ENCODE data around the gene USP24.
"Not testable (repeated sequence)": the region's sequence is repeated elsewhere in the genome, so short reads cannot be mapped to it uniquely, and the experiment has no call there.

Gene USP24

GRCh38 chr1:55196433-55197035 lies 18.6 kb downstream of the USP24 start:
- DNase-seq: no peak

GRCh38 chr1:55195521-55196233 lies 19.5 kb downstream of the USP24 start:
- DNase-seq: no peak

GRCh38 chr1:55194851-55195250 lies 20.3 kb downstream of the USP24 start:
- no peak for DNase-seq

- no peak for DNase-seq
Measured at GRCh38 chr1:55192093-55192492, 23.1 kb downstream of the USP24 start.

- not testable (repeated sequence) for DNase-seq
Measured at GRCh38 chr1:55191219-55191952, 23.8 kb downstream of the USP24 start.

- no peak for DNase-seq
Measured at GRCh38 chr1:55190109-55190508, 25.1 kb downstream of the USP24 start.

- DNase-seq: no peak
Measured at GRCh38 chr1:55188909-55189308, 26.3 kb downstream of the USP24 start.

GRCh38 chr1:55185832-55186231 lies 29.3 kb downstream of the USP24 start:
- DNase-seq: no peak

- DNase-seq: no peak
Measured at GRCh38 chr1:55184859-55185258, 30.3 kb downstream of the USP24 start.

- no peak for DNase-seq
Measured at GRCh38 chr1:55181666-55182065, 33.5 kb downstream of the USP24 start.

GRCh38 chr1:55180075-55180670 lies 35.0 kb downstream of the USP24 start:
- no peak for DNase-seq

GRCh38 chr1:55179177-55179835 lies 35.9 kb downstream of the USP24 start:
- no peak for DNase-seq

GRCh38 chr1:55172687-55173086 lies 42.5 kb downstream of the USP24 start:
- no peak for DNase-seq

- DNase-seq: no peak
Measured at GRCh38 chr1:55172272-55172671, 42.9 kb downstream of the USP24 start.

- no peak for DNase-seq
Measured at GRCh38 chr1:55171694-55172093, 43.5 kb downstream of the USP24 start.

GRCh38 chr1:55170426-55170825 lies 44.7 kb downstream of the USP24 start:
- DNase-seq: no peak

- no peak for DNase-seq
Measured at GRCh38 chr1:55169126-55169525, 46.0 kb downstream of the USP24 start.

GRCh38 chr1:55168353-55168752 lies 46.8 kb downstream of the USP24 start:
- DNase-seq: no peak

GRCh38 chr1:55167224-55167871 lies 47.8 kb downstream of the USP24 start:
- DNase-seq: no peak

- DNase-seq: no peak
Measured at GRCh38 chr1:55164906-55165305, 50.3 kb downstream of the USP24 start.

- no peak for DNase-seq
Measured at GRCh38 chr1:55159571-55159970, 55.6 kb downstream of the USP24 start.

GRCh38 chr1:55156608-55157007 lies 58.6 kb downstream of the USP24 start:
- DNase-seq: no peak

GRCh38 chr1:55156093-55156492 lies 59.1 kb downstream of the USP24 start:
- no peak for DNase-seq
